Measurements from ENCODE around the gene RFX3.

- TF ChIP-seq CTCF (IDR thresholded peaks at IDR 0.05) (no peak), POLR2AphosphoS5 (IDR thresholded peaks at IDR 0.05) (no peak)
Observed at GRCh38 chr9:3495855-3496254, 29.9 kb downstream of the RFX3 start.
